Activated gamma-delta T cell treated with Interleukin-2 at 50 U/mL for 16 hours (primary cell): ENCODE results near the gene IL2RA.
A peak's percentile ranks its signal among the peaks of the same experiment; 100 is the strongest.
"Not testable (repeated sequence)": the region's sequence is repeated elsewhere in the genome, so short reads cannot be mapped to it uniquely, and the experiment has no call there.

Source experiments
- DNase-seq: peaks from one replicate; pipeline ENCODE4 v3.0.0-alpha.2; 2020

Gene IL2RA

GRCh38 chr10:5976512-5977470 lies 85.4 kb downstream of the IL2RA start:
- DNase-seq: peak; percentile 23

- peak; percentile 40 for DNase-seq
Measured at GRCh38 chr10:5975641-5976473, 86.3 kb downstream of the IL2RA start.

DNA sequence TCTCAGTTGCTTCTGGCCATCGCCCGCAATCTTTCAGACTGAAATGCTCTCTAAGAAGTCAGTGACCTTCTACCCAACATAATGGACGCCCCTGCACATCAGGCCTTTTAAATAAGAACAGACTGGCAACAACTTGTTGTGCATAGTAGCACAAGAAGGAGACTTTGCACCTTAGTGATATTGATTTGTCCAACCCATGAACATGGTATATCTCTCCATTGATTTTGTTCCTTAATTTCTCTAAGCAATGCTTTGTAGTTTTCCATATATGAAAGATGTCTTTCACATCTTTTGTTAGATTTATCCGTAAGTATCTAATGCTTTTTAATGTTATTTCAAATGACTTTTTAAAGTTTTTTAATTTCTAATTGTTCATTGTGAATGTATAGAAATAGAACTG lies 89.1 kb downstream of the IL2RA start:
- DNase-seq: no peak

GRCh38 chr10:5971886-5972285 lies 90.3 kb downstream of the IL2RA start:
- DNase-seq: no peak

DNA sequence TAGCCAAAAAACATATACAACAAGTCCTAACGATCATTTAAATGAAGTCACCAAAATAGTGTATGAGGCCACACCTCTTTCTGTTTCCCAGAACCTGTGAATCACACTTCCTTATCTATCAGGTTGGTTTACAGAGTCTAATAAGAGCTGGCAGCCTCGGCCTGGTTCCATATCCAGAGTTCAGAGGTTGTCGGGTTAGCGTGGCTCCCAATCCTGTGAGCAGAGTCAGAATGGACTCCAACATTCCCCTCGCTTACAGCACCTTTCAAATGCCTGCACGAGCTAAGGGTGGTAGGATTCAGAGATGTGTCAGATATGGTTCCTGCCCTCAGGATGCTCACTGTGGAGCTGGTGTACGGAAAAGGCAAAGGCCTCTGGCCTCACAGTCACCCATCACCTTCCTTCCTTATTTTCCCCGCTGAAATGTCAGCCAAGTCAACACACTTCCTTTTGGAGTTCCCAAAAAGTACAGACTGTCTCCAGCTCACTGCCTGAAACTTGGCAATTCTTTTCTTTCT lies 90.8 kb downstream of the IL2RA start:
- DNase-seq: no peak

DNA sequence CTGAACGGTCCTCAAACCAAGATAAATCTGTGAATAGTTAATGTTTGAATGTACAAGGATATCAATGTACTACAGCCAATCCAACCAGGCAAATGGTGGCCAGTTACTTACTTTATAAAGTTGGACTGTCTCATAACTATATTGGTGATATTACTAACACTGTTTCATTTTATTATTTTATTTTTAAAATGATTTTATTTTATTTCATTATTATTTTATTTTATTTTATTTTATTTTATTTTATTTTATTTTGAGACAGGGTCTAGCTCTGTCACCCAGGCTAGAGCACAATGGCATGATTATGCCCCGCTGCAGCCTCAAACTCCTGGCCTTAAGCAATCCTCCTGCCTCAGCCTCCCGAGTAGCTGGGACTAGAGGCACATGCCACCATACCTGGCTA lies 91.6 kb downstream of the IL2RA start:
- DNase-seq: no peak

DNA sequence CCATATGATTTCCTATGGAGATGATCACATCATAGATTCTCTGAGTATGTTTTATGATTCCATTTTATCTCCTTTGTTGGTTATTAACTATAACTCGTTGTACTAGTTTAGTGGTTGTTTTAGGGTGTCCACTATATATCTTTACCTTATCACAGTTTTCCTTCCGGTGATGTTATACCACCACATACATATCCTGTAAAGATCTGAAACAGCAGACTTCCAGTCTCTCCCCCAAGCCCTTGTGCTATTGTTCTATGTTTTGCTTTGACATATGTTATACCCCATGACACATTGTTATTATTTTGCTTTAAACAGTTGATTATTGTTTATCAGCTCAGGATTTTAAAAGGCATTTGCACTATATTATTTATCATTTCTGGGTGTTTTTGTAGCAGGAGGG lies 92.1 kb downstream of the IL2RA start:
- DNase-seq: no peak

- no peak for DNase-seq
Measured at GRCh38 chr10:5968681-5969453, 93.3 kb downstream of the IL2RA start.

DNA sequence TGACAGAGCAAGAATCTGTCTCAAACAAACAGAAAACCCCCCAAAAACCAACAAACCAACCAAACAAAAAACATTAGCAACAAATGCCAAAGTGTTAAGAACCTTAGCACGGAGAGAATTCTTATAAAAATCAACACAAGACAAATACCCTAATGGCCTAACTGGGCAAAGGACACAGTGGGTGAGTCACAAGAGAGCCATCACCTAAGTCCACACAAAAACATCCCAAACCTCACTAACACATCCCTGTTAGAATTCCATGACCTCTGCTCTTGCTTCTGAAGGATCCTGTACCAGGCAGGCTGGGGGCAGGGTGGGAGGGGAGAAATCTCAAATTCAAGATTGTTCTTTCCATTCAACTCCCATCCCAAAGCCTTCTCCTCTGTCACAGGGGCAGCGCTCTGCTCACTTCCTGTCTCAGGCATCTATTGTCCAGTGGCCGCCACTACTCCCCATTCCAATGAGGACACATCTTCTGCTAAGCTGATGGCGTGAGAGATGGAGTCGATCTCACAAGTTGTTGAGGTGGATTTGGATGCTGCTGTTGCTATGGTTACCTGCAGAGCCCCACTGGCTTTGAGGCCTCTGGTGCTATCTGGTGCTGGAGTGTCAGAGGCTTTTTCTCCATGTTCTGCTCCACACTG lies 94.0 kb downstream of the IL2RA start:
- no peak for DNase-seq

GRCh38 chr10:5965266-5965665 lies 96.9 kb downstream of the IL2RA start:
- DNase-seq: no peak

DNA sequence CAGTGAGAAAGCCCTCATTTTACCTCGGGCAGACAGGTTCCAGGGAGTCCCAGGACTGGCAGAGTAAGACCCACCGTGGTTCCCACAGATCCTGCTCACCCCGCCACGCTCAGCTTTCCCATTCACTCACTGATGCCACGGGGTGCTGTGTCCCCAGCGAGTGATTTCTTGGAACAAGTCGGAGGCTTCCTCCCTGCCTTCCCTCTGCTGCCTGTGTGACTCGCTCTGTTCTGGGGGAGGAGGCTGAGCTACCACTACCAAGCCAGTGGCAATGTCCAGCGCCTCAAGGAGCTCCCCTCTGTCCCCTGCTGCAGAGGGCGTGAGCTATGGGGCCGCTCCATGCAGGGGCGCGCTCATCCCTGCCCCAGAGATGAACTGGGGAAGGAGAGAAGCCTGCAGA lies 97.4 kb downstream of the IL2RA start:
- no peak for DNase-seq

GRCh38 chr10:5963591-5963990 lies 98.6 kb downstream of the IL2RA start:
- no peak for DNase-seq

- DNase-seq: no peak
Measured at GRCh38 chr10:5963071-5963470, 99.1 kb downstream of the IL2RA start.

- not testable (repeated sequence) for DNase-seq
Measured at GRCh38 chr10:5962358-5962940, 99.7 kb downstream of the IL2RA start.

DNA sequence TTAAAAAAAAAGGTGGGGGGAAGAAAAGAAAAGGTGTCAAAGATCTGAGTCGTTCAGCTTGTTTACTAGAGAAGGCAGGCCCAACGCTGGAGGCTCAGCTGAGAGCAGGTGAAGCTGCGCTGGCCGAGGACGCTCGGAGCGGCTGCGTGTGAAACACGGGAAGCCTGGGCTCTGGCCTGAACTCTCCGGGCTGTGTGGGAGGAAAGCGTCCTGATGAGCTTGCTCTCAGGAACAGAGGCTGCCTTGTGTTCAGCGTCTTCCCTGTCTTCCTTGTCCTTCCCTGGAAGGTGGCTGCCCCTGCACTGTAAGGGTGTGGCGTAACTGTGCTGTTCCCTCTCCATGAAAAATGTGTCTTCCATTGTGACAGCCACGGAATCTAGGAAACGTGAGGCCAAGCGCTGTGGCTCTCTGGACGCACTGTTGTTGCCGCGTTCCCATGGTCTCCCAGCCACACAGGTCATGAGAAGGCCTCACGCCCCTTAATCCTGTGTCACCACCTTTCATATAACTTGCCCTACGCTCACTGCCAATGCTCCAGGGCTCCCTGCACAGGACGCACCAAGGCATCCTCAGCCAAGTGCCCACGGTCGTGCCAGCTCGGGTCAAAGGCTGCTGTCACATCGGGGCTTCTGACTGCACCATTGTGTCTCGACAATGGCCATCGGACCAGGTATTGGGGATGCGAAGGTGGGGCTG lies 100.6 kb downstream of the IL2RA start:
- DNase-seq: no peak

DNA sequence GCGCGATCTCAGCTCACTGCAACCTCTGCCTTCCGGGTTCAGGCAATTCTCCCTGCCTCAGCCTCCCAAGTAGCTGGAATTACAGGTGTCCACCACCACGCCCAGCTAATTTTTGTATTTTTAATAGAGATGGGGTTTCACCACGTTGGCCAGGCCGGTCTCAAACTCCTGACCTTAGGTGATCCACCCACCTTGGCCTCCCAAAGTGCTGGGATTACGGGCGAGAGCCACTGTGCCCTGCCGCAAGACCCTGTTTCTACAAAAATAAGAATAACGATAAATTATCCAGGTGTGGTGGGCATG lies 101.2 kb downstream of the IL2RA start:
- not testable (repeated sequence) for DNase-seq
